SH-SY5Y (cell line): ENCODE data around the gene CPNE5.

ENCODE experiments used
- GATA2 ChIP-seq: IDR thresholded peaks from 2 replicates; pipeline ENCODE4 v1.6.1; 2011; ENCODE audit warnings: mild to moderate bottlenecking, low read depth, low read length
- GATA3 ChIP-seq: IDR thresholded peaks from 2 replicates; pipeline ENCODE4 v1.6.1; 2011; ENCODE audit warnings: low read depth, mild to moderate bottlenecking, low read length, moderate library complexity

GRCh38 chr6:36805917-36806316 lies 33.3 kb downstream of the CPNE5 start:
- no peak for TF ChIP-seq GATA3
- TF ChIP-seq GATA2: no peak
